HL-60 (cell line): Measurements from ENCODE around the gene RCAN1.
"Not testable (repeated sequence)": the region's sequence is repeated elsewhere in the genome, so short reads cannot be mapped to it uniquely, and the experiment has no call there.

Experiments used
- CTCF ChIP-seq: IDR thresholded peaks from one replicate; pipeline ENCODE4 v1.5.1; 2011; ENCODE audit warnings: low read length, control low read depth, inconsistent platforms; ENCODE audit not compliant: insufficient read depth
- GABPA ChIP-seq: IDR thresholded peaks from 2 replicates; pipeline ENCODE4 v1.6.1; 2012; ENCODE audit warnings: low read depth
- REST ChIP-seq: IDR thresholded peaks from 2 replicates; pipeline ENCODE4 v1.6.1; 2012; ENCODE audit warnings: low read depth; ENCODE audit not compliant: insufficient replicate concordance

GRCh38 chr21:34568801-34569200, 46.1 kb downstream of the RCAN1 start:
- not testable (repeated sequence) for TF ChIP-seq CTCF, REST, GABPA
